ENCODE measurements around the gene TMEM106C.

Gene TMEM106C

GRCh38 chr12:47945341-47945728, 18.1 kb upstream of the TMEM106C start:
- Histone ChIP-seq H3K9me3 (ENCODE audit: insufficient read depth, low read depth, low read length) (peaks cover 5% of the 10 kb centered on the region), H4K8ac (ENCODE audit: low read depth, low read length) (no peak overlapping the region), H4K91ac (ENCODE audit: low read depth, low read length) (no peak overlapping the region), H4K12ac (ENCODE audit: low read depth, low read length) (no peak overlapping the region), H2AK5ac (ENCODE audit: low read length) (no peak overlapping the region), H2BK120ac (ENCODE audit: insufficient read depth, low read length, poor library complexity) (no peak overlapping the region), H3K4me2 (ENCODE audit: low read length) (no peak overlapping the region), H3K9ac (ENCODE audit: low read length) (no peak overlapping the region), H3K27me3 (ENCODE audit: insufficient read depth, low read length) (peaks cover 4% of the 10 kb centered on the region), H3K27ac (ENCODE audit: low read depth, low read length) (no peak overlapping the region), H2BK12ac (ENCODE audit: low read length) (no peak overlapping the region), H2BK5ac (ENCODE audit: low read depth, low read length, poor library complexity) (no peak overlapping the region), H3K36me3 (ENCODE audit: control insufficient read depth in 1 of 2, insufficient read depth in 2 of 2, low read length in 2 of 2) (no peaks in the 10 kb centered on the region), H3K79me1 (ENCODE audit: low read length) (peaks cover 8% of the 10 kb centered on the region), H2AFZ (ENCODE audit: insufficient read depth, low read length, poor library complexity) (no peak overlapping the region), H3K4me3 (ENCODE audit: low read depth, low read length) (no peak overlapping the region), H3K14ac (ENCODE audit: low read length) (no peak overlapping the region), H3K4ac (ENCODE audit: low read depth, low read length) (no peak overlapping the region), H3K18ac (ENCODE audit: low read length) (no peak overlapping the region), H3K4me1 (ENCODE audit: control insufficient read depth in 1 of 2, insufficient read depth in 2 of 2, low read length in 2 of 2) (peaks cover 11 to 20% of the 10 kb centered on the region in 2 experiments), H3K23ac (ENCODE audit: low read length) (no peak overlapping the region), H3K79me2 (ENCODE audit: control insufficient read depth, insufficient read depth, low read length, poor library complexity) (no peaks in the 10 kb centered on the region)
- no peak for DNase-seq
- WGBS (ENCODE audit: extremely low coverage, insufficient coverage, insufficient read length), result no CpG with 5 or more reads among the region's 1 CpG

- H3K9ac ChIP-seq (ENCODE audit: low read length), result no peak overlapping the region
- H3K4ac ChIP-seq (ENCODE audit: low read depth, low read length), result no peak overlapping the region
- no peaks in the 10 kb centered on the region for H3K79me2 ChIP-seq (ENCODE audit: control insufficient read depth, insufficient read depth, low read length, poor library complexity)
- H3K27ac ChIP-seq (ENCODE audit: low read depth, low read length), result no peak overlapping the region
- H3K18ac ChIP-seq (ENCODE audit: low read length), result no peak overlapping the region
- no peak overlapping the region for H4K91ac ChIP-seq (ENCODE audit: low read depth, low read length)
- H3K4me3 ChIP-seq (ENCODE audit: low read depth, low read length), result no peak overlapping the region
- no peak overlapping the region for H4K12ac ChIP-seq (ENCODE audit: low read depth, low read length)
- peaks cover 18 to 29% of the 10 kb centered on the region in 2 experiments for H3K4me1 ChIP-seq (ENCODE audit: control insufficient read depth in 1 of 2, insufficient read depth in 2 of 2, low read length in 2 of 2)
- H2BK12ac ChIP-seq (ENCODE audit: low read length), result peak overlapping the region; percentile 20
- peak overlapping the region; percentile 15 for H4K8ac ChIP-seq (ENCODE audit: low read depth, low read length)
- WGBS (ENCODE audit: extremely low coverage, insufficient coverage, insufficient read length), result no CpG with 5 or more reads among the region's 27 CpGs
- H3K23ac ChIP-seq (ENCODE audit: low read length), result no peak overlapping the region
- no peak overlapping the region for H3K14ac ChIP-seq (ENCODE audit: low read length)
- peaks cover 5% of the 10 kb centered on the region for H3K9me3 ChIP-seq (ENCODE audit: insufficient read depth, low read depth, low read length)
- DNase-seq, result no peak
- H2BK5ac ChIP-seq (ENCODE audit: low read depth, low read length, poor library complexity), result no peak overlapping the region
- no peaks in the 10 kb centered on the region for H3K36me3 ChIP-seq (ENCODE audit: control insufficient read depth in 1 of 2, insufficient read depth in 2 of 2, low read length in 2 of 2)
- H3K79me1 ChIP-seq (ENCODE audit: low read length), result peaks cover 14% of the 10 kb centered on the region
- H2AK5ac ChIP-seq (ENCODE audit: low read length), result no peak overlapping the region
- H3K4me2 ChIP-seq (ENCODE audit: low read length), result no peak overlapping the region
- no peak overlapping the region for H2AFZ ChIP-seq (ENCODE audit: insufficient read depth, low read length, poor library complexity)
- no peak overlapping the region for H2BK120ac ChIP-seq (ENCODE audit: insufficient read depth, low read length, poor library complexity)
- peaks cover 4% of the 10 kb centered on the region for H3K27me3 ChIP-seq (ENCODE audit: insufficient read depth, low read length)
These were observed 16.7 kb upstream of the TMEM106C start for GRCh38 chr12:47946413-47947323.

DNA sequence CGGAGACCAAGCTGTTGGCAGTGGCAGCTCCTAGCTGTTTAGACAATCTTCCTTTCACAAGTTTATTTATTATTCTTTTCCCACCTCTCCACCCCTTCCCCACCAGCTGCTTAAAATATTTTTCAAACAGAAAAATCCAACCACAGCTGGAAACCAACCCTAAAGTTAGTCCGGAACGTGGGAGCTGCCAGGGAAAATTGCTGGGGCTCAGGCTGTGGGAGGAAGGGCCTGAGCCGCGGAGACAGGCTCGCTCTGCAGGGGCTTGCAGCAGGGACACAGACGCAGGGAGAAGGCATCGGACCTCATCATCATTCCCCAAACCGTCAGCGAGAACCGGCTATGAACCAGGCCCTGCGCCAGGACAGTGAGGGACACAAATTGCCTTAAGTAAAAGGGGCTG, 16.1 kb upstream of the TMEM106C start:
- Histone ChIP-seq H3K14ac (ENCODE audit: low read length) (no peak overlapping the region), H3K23ac (ENCODE audit: low read length) (no peak overlapping the region), H3K9me3 (ENCODE audit: insufficient read depth, low read depth, low read length) (peaks cover 5% of the 10 kb centered on the region), H3K4ac (ENCODE audit: low read depth, low read length) (no peak overlapping the region), H3K79me1 (ENCODE audit: low read length) (peaks cover 19% of the 10 kb centered on the region), H3K4me3 (ENCODE audit: low read depth, low read length) (no peak overlapping the region), H3K36me3 (ENCODE audit: control insufficient read depth in 1 of 2, insufficient read depth in 2 of 2, low read length in 2 of 2) (no peaks in the 10 kb centered on the region), H3K79me2 (ENCODE audit: control insufficient read depth, insufficient read depth, low read length, poor library complexity) (peaks cover 2% of the 10 kb centered on the region), H2BK120ac (ENCODE audit: insufficient read depth, low read length, poor library complexity) (no peak overlapping the region), H3K4me2 (ENCODE audit: low read length) (no peak overlapping the region), H4K91ac (ENCODE audit: low read depth, low read length) (peak overlapping the region; percentile 25), H4K12ac (ENCODE audit: low read depth, low read length) (no peak overlapping the region), H2AK5ac (ENCODE audit: low read length) (no peak overlapping the region), H3K18ac (ENCODE audit: low read length) (no peak overlapping the region), H3K4me1 (ENCODE audit: control insufficient read depth in 1 of 2, insufficient read depth in 2 of 2, low read length in 2 of 2) (peaks cover 22 to 34% of the 10 kb centered on the region in 2 experiments), H2AFZ (ENCODE audit: insufficient read depth, low read length, poor library complexity) (no peak overlapping the region), H2BK5ac (ENCODE audit: low read depth, low read length, poor library complexity) (no peak overlapping the region), H4K8ac (ENCODE audit: low read depth, low read length) (no peak overlapping the region), H3K27me3 (ENCODE audit: insufficient read depth, low read length) (no peaks in the 10 kb centered on the region), H2BK12ac (ENCODE audit: low read length) (peak overlapping the region; percentile 25), H3K27ac (ENCODE audit: low read depth, low read length) (no peak overlapping the region), H3K9ac (ENCODE audit: low read length) (no peak overlapping the region)
- no peak for DNase-seq
- no CpG with 5 or more reads among the region's 12 CpGs for WGBS (ENCODE audit: extremely low coverage, insufficient coverage, insufficient read length)

- Histone ChIP-seq H3K4ac (ENCODE audit: low read depth, low read length) (peak overlapping the region; percentile 49), H3K4me2 (ENCODE audit: low read length) (no peak overlapping the region)
- no CpG with 5 or more reads among the region's 32 CpGs for WGBS (ENCODE audit: extremely low coverage, insufficient coverage, insufficient read length)
These were observed 13.7 kb upstream of the TMEM106C start for GRCh38 chr12:47949441-47950341.

More at GRCh38 chr12:47949441-47950341, 13.7 kb upstream of the TMEM106C start:
- Histone ChIP-seq H3K9me3 (ENCODE audit: insufficient read depth, low read depth, low read length) (peaks cover 3% of the 10 kb centered on the region), H3K79me1 (ENCODE audit: low read length) (peaks cover 29% of the 10 kb centered on the region), H3K4me1 (ENCODE audit: control insufficient read depth in 1 of 2, insufficient read depth in 2 of 2, low read length in 2 of 2) (peaks cover 35 to 51% of the 10 kb centered on the region in 2 experiments), H2BK12ac (ENCODE audit: low read length) (peak overlapping the region; percentile 81), H3K9ac (ENCODE audit: low read length) (no peak overlapping the region), H2AK5ac (ENCODE audit: low read length) (peak overlapping the region; percentile 33), H3K23ac (ENCODE audit: low read length) (no peak overlapping the region), H2BK5ac (ENCODE audit: low read depth, low read length, poor library complexity) (peak overlapping the region; percentile 68), H3K27ac (ENCODE audit: low read depth, low read length) (peak overlapping the region; percentile 84), H3K18ac (ENCODE audit: low read length) (peak overlapping the region; percentile 64), H2BK120ac (ENCODE audit: insufficient read depth, low read length, poor library complexity) (peak overlapping the region; percentile 50), H3K4me3 (ENCODE audit: low read depth, low read length) (no peak overlapping the region), H4K91ac (ENCODE audit: low read depth, low read length) (peak overlapping the region; percentile 76), H3K36me3 (ENCODE audit: control insufficient read depth in 1 of 2, insufficient read depth in 2 of 2, low read length in 2 of 2) (no peaks in the 10 kb centered on the region), H4K8ac (ENCODE audit: low read depth, low read length) (peak overlapping the region; percentile 25), H3K27me3 (ENCODE audit: insufficient read depth, low read length) (no peaks in the 10 kb centered on the region), H3K79me2 (ENCODE audit: control insufficient read depth, insufficient read depth, low read length, poor library complexity) (peaks cover 2% of the 10 kb centered on the region), H4K12ac (ENCODE audit: low read depth, low read length) (no peak overlapping the region), H3K14ac (ENCODE audit: low read length) (peak overlapping the region; percentile 40), H2AFZ (ENCODE audit: insufficient read depth, low read length, poor library complexity) (no peak overlapping the region)
- DNase-seq, result peak; percentile 69 to 87
